22Rv1 (cell line): ENCODE results near the gene PALD1.

Experiments used
- CTCF ChIP-seq: fragments of 450-650 bp; IDR thresholded peaks from 2 replicates; pipeline ENCODE4 v1.5.1; 2017; ENCODE audit warnings: mild to moderate bottlenecking
- ZFX ChIP-seq: fragments of 450-650 bp; IDR thresholded peaks from 2 replicates; pipeline ENCODE4 v1.6.1; 2017; ENCODE audit warnings: antibody characterized with exemption, borderline replicate concordance

- TF ChIP-seq CTCF (no peak), ZFX (no peak)
Measured at GRCh38 chr10:70597856-70598815, 119.6 kb downstream of the PALD1 start.
